D341Med (cell line): ENCODE data around the gene INO80C.
"Not testable (repeated sequence)": the region's sequence is repeated elsewhere in the genome, so short reads cannot be mapped to it uniquely, and the experiment has no call there.

Experiments used
- DNase-seq: peaks from one replicate; pipeline ENCODE4 v3.0.0; 2012; ENCODE audit warnings: low spot score

INO80C gene

DNA sequence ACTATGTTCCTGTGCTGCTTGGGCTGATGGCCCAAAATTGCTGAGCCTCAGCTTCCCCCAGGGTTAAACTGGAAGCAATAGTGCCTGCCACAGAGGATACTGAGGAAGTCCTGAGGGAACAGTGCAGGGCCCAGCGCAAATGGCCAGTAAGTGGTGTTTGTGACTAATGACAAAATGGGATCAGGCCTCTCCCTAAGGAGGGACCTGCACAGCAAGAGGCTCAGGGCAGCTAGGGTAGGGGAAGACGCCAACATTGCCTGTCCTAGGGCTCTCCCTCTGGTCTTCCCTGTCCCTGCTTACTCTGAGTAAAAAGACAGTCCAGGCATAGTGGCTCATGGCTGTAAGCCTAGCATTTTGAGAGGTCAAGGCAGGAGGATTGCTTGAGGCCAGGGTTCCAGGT, 37.8 kb downstream of the INO80C start:
- DNase-seq = no peak

DNA sequence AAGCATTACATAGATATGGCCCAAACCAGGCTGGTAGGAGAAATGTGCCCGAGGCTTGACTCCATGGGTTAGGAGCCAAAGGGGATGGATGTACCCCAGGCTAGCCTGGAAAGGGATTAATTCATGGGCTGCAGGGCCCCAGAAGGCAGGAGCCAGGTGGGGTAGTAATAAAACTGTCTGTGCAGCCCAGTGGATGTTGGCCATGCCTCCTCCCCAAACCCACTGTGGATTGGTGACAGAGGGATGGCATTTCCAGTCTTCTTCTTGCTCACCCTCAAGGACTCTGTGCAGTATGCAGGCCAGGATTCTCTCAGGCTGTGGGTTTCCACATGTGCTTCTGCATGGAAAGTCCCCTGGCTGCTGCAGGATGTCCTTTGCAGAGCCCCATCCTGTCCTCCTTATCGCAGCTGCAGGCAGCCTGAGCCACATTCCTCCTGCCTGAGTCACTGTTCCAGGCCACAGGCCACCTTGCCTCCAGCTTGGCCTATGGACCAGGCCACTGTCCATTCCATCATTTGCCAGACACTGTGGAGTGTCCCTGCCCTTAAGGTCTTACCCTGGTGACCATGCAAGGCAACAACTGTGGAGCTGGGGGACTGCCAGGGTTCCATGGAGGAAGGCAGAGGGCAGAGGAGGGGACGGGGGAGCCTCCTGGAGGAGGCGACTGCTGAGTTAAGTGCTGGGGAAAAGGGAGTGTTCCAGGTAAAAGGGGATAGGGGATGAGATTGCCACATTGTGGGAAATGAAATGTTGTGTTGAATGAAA, 38.9 kb downstream of the INO80C start:
- no peak for DNase-seq

DNA sequence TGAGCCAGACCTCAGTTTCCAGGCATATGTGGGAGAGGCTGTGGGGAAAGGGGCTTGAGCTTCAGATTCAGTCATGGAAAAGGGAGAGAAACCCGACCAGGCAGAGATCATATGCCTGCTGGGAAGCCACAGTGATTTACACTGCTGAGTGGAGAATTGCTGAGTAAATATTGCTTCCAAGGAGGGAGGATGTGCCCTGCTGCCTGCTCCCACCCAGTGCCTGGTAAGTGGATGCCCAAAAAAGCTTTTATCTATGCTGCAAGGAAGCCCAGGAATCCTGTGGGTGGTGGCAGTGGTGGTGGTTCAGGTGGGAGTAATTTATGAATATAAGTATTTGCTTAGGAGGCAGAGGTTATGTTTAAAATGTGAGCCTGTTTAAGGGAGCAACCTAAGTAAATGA, 39.5 kb downstream of the INO80C start:
- no peak for DNase-seq

DNA sequence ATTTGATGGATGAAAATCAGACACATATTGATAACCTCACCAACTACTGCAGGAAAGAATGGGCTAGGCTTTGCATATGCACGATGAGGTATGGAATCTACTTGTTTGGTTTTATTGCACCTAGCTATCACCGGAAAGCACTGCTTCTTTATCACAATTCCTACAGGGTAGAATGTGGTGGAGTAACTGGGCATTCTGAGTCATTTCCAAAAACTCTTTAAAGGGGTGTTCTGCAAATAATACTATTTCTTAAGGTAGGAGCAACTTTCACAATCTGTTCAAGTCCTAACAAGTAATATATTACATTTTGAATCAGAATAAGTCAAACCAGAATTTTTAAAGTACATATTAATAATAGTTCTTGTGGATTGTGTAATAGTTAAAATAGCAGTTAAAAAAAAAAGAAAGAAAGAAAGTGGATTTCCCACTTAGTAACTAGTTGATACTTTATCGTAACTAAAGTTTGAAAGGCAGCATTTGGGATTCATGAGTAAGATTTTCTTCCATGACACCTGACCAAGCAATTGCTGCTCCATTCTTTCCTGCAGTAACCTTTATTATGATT, 40.5 kb downstream of the INO80C start:
- no peak for DNase-seq

DNA sequence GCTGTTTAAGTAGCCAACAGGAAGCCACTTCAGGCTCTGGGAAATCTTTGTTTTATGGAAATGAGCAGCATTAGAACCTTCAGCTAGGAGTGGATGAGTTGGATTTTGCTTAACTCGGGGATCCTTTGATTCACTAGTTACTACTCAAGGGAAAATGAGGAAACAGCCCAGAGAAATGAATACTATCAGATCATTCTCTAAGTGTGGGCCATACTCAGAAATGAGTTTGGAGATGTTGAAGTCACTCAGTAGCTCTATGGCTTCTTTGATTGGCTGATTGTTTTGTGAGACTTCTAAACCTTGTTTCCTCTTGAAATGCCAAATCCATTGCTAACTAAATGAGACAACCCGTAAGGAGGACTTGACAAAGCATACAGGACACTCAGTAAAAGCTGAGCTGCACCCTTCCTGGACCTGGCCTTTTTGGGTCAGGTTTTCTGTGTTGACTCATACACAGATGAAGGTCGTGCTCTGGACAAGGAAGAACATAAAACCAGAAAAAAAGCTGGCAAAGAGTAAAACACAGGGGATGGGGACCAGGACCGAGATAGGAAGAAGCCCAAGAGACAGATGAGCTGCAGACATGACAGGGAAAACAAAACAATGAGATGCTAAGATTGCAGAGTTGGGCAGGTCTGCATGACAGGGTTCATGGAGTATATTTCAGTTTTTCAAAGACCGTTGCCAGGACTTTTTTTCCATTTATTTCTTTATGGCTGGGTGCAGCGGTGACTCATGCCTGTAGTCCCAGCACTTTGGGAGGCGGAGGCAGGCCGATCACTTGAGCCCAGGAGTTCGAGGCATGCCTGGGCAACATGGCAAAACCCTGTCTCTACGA, 41.6 kb downstream of the INO80C start:
- DNase-seq = no peak

DNA sequence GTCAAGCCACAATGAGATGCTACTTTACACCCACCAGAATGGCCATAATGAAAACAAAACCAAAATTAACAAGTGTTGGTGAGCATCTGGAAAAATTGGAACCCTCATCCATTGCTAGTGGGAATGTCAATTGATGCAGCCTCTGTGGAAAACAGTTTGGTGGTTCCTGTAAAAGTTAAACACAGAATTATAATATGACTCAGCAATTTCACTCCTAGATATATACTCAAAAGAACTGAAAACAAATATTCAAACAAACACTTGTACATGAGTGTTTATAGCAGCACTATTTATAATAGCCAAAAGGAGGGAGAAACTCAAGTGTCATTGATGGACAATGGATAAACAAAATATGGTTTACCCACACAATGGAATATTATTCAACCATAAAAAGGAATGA, 43.0 kb downstream of the INO80C start:
- DNase-seq = no peak

DNA sequence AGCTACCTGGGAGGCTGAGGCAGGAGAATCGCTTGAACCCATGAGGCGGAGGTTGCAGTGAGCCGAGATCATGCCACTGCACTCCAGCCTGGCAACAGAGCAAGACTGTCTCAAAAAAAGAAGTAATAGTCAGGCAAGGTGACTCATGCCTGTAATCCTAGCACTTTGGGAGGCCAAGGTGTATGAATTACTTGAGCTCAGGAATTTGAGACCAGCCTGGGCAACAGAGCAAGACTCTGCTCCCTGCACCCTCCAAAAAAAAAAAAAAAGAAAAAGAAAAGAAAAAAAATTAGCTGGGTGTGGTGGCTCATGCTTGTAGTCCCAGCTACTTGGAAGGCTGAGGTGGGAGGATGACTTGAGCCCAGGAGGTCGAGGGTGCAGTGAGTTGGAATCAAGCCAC, 44.7 kb downstream of the INO80C start:
- not testable (repeated sequence) for DNase-seq

DNA sequence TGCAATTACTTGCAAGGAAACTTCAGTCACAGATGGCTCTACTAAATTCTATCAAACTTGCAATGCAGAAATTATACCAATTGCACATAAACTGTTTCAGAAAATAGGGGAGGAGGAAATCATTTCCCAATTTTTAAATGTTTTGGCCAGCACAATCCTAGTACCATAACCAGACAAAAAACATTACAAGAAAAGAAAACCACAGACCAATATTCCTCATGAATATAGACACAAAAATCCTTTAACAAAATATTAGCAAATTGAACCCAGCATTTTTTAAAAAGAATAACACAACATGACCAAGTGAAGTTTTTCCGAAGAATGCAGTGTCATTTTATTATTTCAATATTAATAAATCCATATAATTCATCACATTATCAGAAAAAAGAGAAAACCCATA, 45.8 kb downstream of the INO80C start:
- no peak for DNase-seq

DNA sequence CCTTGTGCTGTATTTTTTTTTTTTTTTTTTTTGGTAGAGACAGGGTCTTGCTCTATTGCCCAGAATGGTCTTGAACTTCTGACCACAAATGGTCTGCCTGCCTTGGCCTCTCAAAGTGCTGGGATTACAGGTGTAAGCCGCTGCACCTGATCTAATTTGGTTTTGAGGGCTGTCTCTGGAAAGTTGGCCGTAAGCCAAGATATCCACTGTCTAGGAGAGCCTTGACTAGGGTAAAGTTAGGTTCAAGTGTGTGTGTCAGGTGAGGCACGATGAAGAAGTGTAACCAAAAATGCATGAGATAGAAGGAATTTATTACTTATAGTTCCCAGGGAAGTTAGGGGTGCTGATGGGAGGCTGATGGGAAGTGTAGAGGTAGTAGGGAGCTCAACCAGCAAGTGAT, 46.7 kb downstream of the INO80C start:
- no peak for DNase-seq

DNA sequence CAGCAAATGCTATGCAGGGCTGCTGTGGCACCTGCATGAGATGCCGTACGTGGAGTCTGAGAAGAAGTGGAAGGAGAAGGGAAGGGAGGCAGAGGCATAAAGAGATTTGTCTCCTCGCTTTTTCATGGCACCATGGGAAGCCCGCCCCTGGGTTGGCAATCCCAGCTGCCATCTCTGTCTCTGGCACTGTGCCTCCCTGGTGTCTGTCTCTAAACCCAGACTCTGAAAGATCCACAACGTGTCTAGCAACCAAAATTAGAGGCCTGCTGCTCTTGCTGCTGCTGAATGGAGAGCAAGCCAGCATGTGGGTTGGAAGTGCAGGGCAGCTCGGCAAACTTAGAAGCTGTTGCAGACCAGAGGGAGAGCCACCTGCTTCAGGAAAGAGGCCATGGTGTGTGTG, 53.1 kb downstream of the INO80C start:
- no peak for DNase-seq

DNA sequence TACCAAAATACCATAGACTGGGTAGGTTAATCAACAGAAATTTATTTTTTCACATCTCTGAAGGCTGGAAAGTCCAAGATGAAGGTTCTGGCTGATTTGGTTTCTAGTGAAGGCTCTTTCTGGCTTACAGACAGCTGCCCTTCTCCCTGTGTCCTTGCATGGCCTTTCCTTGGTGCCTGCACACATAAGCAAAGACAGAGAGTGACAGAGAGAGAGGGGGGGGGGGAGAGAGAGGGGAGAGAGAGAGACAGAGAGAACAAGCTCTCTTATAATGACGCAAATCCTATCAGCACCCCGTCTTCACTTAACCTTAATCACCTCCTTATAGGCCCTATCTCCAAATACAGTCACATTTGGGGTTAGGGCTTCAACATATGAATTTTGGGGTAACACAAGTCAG, 53.9 kb downstream of the INO80C start:
- DNase-seq = no peak

DNA sequence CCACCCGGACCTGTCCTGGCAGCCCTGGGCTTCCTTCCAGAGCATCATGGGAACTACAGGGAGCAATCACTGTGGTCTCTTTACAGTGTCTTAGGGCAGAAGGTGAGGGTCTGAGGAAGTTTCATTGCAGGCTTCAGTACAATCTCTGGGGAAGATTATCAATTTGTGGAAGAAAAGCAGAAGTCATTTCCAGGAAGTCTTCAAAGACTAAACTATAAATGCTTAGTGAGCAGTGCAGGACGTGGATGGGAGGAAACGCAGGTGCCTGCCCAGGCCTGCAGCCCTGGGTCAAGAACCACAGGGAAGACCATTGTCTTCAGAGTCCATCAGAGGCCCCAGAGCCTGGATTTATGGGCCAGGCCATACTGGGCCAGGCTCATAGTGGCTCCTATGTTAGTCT, 54.3 kb downstream of the INO80C start:
- DNase-seq = no peak

DNA sequence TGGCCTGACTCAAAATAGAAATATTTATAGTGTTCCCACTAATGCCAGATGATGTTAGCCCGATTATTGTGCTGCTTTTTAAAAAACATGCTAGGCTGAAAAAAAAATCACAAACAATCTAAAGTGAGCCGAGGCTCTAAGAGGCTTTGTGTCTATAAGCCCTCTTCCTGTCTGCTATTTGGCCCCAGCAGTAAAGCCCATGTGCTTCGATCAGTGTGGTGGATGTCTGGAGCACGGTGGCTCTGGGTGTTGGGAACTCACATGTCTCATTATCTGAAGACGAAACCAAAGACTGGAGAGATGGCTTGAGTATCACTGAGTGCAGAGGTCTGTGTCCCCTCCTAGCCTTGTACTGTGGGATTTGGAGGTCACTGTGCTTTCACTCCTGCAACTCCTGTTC, 55.1 kb downstream of the INO80C start:
- DNase-seq = no peak

DNA sequence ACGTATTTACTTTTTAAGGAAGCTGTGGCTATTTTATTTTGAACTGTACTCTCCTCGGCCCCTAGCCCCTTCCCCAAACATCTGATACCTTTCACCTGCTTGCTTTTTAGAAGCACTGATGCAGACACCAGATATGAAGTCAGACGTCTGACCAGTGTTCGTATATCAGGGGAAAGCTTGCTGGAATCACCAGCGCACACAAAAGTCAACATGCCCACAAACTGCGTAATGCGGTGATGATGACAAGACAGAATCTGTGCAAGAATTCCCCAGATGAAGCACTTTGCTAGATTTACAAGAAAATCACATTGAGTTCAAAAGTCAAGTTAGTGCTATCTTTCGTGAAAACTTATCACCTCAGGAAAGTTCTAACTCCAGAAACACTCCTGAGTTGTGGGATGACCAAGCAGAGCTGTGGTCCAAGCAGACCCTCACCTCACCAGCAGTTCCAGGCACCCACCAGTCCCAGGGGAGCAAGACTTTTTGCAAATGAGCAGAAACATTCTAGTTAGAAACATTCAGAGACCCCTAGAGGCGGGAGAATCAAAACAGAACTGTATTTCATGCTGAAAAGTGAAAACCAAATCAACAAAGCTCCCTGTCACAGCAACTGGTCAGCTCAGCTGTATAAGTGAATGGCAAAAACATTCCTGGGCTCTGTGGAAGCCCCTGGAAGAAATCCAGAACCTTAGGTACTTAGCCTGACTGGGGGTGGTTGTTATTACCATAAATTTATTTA, 55.7 kb downstream of the INO80C start:
- no peak for DNase-seq

DNA sequence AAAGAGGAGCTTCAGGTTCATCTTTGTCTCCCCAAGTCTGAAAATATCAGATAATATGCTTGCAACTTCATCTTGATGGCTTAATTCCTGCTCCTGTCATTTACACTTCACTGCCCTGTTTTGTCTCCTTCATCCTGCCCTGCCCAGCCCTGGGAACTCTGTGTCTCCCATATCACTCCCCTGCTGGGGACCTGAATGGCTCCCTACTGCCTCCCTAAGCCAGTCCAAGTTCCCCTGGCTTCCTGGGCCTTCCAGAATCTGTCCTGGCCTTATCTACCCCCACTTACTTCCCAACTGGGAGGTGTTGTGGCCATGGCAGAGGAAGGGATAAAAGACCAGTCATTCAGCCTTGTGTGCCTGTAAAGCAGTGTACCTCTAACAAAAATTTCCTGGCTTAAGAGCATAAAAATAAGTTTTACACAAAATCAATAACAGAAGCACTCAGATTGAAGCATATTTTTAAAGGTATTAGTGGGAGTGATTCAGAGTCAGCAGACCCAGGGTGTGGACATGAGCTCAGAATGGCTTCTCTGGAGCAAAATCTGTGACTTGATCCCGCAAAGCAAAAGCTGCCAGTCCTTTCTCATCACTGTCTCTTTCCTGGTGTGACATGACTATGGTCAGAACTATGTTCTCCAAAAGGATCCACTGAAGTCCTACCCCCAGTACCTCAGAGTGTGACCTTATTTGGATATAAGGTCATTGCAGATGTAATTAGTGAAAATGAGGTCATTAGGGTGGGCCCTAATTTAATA, 59.1 kb downstream of the INO80C start:
- no peak for DNase-seq

DNA sequence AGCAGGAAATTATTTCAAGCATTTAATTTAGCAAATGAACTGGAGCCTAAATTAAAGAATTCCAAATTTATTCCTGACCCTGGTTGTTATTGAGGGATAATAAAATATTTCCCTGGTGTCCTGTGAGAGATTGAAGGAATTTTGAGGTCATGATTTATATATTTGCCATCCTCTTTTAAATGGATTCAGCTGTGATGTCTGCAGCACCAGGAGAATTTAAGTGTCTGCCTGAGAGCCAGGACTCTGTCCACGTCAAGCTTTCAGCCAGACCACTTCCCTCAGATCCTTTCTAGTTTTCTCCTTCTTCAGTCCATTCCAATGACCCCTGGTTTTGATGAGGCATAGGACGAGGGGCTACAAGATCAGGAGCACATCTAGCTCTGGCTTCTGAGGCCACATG, 59.9 kb downstream of the INO80C start:
- DNase-seq = no peak

DNA sequence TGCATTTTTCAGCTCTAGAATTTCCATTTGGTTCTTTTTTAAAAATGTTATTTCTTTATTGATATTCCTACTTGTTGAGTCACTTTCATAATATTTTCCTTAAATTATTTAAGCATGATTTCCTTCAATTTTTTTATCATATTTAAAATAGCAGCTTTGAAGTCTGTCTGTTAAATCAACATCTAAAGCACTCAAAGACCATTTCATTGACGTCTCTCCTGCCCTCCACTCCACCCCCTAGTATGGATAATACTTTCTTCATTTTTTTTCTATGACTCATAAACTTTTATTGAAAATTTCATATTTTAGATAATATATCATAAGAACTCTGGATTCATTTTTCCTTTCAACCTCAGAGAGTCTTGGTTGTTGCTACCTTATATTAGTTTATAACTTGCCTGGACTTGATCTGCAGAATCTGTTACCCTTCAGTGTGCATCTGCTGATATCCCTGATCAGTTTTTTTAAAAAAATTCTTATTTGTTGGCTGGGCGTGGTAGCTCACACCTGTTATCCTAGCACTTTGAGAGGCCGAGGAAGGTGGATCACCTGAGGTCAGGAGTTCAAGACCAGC, 61.6 kb downstream of the INO80C start:
- no peak for DNase-seq

DNA sequence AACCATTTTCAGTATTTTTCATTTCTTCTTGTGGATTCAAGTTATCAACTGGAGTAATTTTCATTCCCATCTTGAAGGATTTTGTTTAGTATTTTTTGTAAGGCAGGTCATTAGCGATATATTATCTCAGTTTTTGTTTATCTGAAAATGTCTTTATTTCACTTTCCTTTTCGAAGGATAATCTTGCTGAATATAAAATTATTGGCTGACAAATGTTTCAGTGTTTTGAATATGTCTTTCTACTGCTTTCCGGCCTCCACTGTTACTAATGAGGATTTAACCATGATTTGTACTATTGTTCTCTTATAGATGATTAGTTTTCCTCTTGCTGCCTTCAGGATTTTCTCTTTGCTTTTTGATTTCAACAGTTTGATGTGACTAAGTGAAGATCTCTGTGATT, 62.4 kb downstream of the INO80C start:
- no peak for DNase-seq

DNA sequence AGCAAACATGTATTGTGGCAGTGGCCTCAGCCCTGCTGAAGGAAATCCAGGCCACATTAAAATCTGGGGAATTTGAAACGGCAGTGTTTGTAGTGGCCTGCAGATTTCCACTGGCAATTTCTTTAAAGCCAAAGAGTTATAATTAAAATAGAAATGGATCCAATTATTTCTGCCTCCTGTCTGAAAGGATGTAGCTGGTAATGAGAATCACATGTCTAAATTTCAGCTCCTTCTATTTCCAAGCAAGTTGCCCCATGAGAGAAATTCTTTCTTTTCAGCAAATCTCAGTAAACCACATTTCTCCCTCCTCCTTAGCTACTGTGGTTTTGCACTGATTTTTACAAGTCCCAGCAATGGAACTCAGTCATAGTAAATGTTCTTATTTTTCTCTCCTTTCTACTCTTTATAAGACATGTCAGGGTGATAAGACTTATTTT, 65.2 kb downstream of the INO80C start:
- no peak for DNase-seq

DNA sequence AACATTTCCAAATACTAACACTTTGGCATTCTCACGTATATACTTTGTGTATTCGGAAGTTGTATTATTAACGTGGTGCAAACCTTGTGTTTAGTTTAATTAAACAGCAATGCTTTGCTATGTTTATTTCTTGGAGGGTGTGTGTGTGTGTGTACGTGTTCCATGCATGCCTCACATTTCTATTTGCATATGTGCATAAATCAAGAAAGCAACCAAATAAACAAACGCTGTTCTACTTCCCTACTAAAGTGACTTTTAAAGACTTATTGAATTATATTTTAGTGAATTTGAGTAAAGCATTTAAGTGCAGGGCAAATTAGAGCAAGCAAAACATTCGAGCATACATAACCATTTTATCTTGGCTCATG, 66.4 kb downstream of the INO80C start:
- DNase-seq = no peak

DNA sequence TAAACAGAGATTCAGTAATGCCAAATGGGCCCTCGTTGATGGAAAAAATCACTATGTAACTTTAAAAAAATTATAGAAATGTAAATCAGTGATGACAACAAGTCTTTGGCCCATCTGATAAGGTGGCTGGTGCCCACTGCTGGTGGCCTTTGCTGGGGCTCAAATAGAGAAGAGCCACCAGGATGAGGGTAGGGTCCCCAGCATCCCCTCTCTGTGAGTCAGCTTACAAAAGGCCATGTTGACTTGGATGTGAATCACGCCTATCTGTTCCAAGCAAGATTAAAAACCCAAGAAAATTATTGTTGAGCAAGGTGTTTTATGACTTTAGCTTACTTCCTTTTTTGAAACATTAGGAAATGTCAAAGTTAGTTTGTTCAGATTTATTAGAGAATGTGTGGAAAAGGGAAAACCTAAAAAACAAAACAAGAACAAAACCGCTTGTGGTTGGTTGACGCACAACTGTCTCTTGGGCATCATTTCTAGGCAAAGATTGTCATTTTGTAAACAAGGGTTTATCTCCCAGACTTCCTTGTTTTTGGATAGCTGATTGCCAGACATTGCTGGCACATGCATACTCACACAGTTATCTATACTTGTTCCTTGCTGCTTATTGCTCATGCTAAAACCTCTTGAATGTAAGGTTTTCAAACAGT, 66.9 kb downstream of the INO80C start:
- DNase-seq = no peak
